Measurements from ENCODE around the gene ACAT2. TPM values are rescaled to one million over a fixed set of nuclear protein-coding genes. Genes with fewer than 3 reads are reported as not detected.

ACAT2 gene
- total RNA-seq, 1 experiment from 2014 or later: 156 TPM

- no peaks in the 10 kb centered on the region; the same call in none of the 2 replicates for H3K27me3 Mint-ChIP-seq (ENCODE audit: low read depth)
These were observed 57.3 kb downstream of the ACAT2 start for GRCh38 chr6:159819098-159819497.

More at GRCh38 chr6:159819098-159819497, 57.3 kb downstream of the ACAT2 start:
- Mint-ChIP-seq H3K27ac (no peak overlapping the region), H3K36me3 (ENCODE audit: insufficient read depth in 1 of 3, low read depth in 3 of 3) (no peaks in the 10 kb centered on the region; a peak in 1 of 7 replicates), H3K9me3 (no peaks in the 10 kb centered on the region; a peak in 1 of 5 replicates), H3K4me3 (no peak overlapping the region), H3K4me1 (peaks cover 20 to 26% of the 10 kb centered on the region in 2 experiments)
- Histone ChIP-seq H3K56ac (ENCODE audit: insufficient read length, low read depth, low read length) (no peak overlapping the region), H3K18ac (ENCODE audit: insufficient read length, low read depth, low read length) (no peak overlapping the region), H3K4me2 (ENCODE audit: insufficient read depth, insufficient read length, low read length) (no peak overlapping the region), H4K91ac (ENCODE audit: insufficient read length, low read depth, low read length) (no peak overlapping the region), H3K4me1 (ENCODE audit: insufficient read depth, low read length) (no peaks in the 10 kb centered on the region), H3K79me1 (ENCODE audit: insufficient read depth, low read depth, low read length, poor library complexity, severe bottlenecking) (no peaks in the 10 kb centered on the region), H3K79me2 (ENCODE audit: insufficient read depth, low read length) (no peaks in the 10 kb centered on the region), H4K5ac (ENCODE audit: insufficient read length, low read depth, low read length) (no peak overlapping the region), H3T11ph (ENCODE audit: low read length) (no peak overlapping the region), H3K27ac (ENCODE audit: insufficient read length, low read depth, low read length) (no peak overlapping the region), H3K9me3 (ENCODE audit: control insufficient read depth, low read depth, low read length) (no peaks in the 10 kb centered on the region), H3K14ac (ENCODE audit: insufficient read depth, low read length) (no peak overlapping the region), H3K23ac (ENCODE audit: insufficient read length, low read depth, low read length) (no peak overlapping the region), H2BK12ac (ENCODE audit: insufficient read length, low read depth, low read length) (no peak overlapping the region), H3K9ac (ENCODE audit: extremely low read depth, insufficient read length, low read length) (no peak overlapping the region), H3K27me3 (ENCODE audit: insufficient read depth, low read length) (no peaks in the 10 kb centered on the region), H4K8ac (replicated peaks; ENCODE audit: insufficient read length, low read depth, low read length) (no peak overlapping the region), H2BK20ac (ENCODE audit: low read depth, low read length, poor library complexity, severe bottlenecking) (no peak overlapping the region), H3K23me2 (ENCODE audit: insufficient read length, low read depth, low read length, poor library complexity, severe bottlenecking) (no peaks in the 10 kb centered on the region), H2AK5ac (ENCODE audit: insufficient read length, low read length) (no peak overlapping the region), H2BK5ac (ENCODE audit: insufficient read length, low read length) (no peak overlapping the region), H2BK15ac (ENCODE audit: low read depth, low read length) (no peak overlapping the region), H2BK120ac (ENCODE audit: low read depth, low read length, poor library complexity, severe bottlenecking) (no peak overlapping the region), H3K4ac (ENCODE audit: low read depth, low read length) (no peak overlapping the region), H4K20me1 (ENCODE audit: control insufficient read depth, insufficient read depth, insufficient read length) (no peaks in the 10 kb centered on the region), H2AFZ (ENCODE audit: low read length) (no peak overlapping the region)
- DNase-seq: no peak
- no CpG with 5 or more reads among the region's 16 CpGs for WGBS (ENCODE audit: extremely low coverage, insufficient read length, low lambda C conversion rate)
- TF ChIP-seq CTCF (conservative IDR thresholded peaks at IDR 0.05): no peak

Measured in H9 (cell line).